Endothelial cell of umbilical vein (primary cell): ENCODE data around the gene ENAH. TPM values are rescaled to one million over a fixed set of nuclear protein-coding genes. Genes with fewer than 3 reads are reported as not detected.

ENCODE experiments used
- BruUV-seq: library from RNA; stranded (reverse); fragments of 400-500 nt; replicated peaks from 2 replicates; lab custom pipeline; 2021; lab: Mats Ljungman, UMichigan
- CTCF ChIA-PET: fragments of 300-600, 350-600 bp; sonication (Branson Sonifier 250); formaldehyde crosslinking; loops from one replicate; lab custom pipeline; 2021; ENCODE audit warnings: antibody characterized with exemption, inconsistent platforms; lab: Charles Lee
- POLR2A ChIA-PET: fragments of 300-600, 350-600 bp; sonication (Branson Sonifier 250); formaldehyde crosslinking; loops from one replicate; lab custom pipeline; 2021; ENCODE audit warnings: antibody characterized with exemption, inconsistent platforms; lab: Charles Lee
- DNase-seq: peaks from one replicate; pipeline ENCODE4 v3.0.0-alpha.2; 2011; ENCODE audit warnings: low read depth, low spot score
- FAIRE-seq: peaks from 2 replicates; lab custom pipeline; 2011; peaks lifted over from hg19 to GRCh38; lab: Jason Lieb, UNC
- H2AFZ ChIP-seq: 2 replicates; pipeline ENCODE4 v1.6.0; 2012; ENCODE audit warnings: low read depth, low read length, control low read depth, inconsistent platforms
- H3K27ac ChIP-seq: 2 replicates; pipeline ENCODE4 v1.5.1; 2011; ENCODE audit warnings: low read depth, mild to moderate bottlenecking, control low read depth, low read length, moderate library complexity; ENCODE audit not compliant: insufficient read depth
- H3K27me3 ChIP-seq, 2 experiments: 2 replicates each; pipeline versions ENCODE4 v1.6.0 to v1.6.1; 2011; ENCODE audit warnings: low read length in 2 of 2, mixed read lengths in 1 of 2; ENCODE audit not compliant: control insufficient read depth in 2 of 2, insufficient read depth in 2 of 2
- H3K36me3 ChIP-seq, 2 experiments: 2 replicates in 1 of 2; 3 replicates in 1 of 2; pipeline ENCODE4 v1.5.1; 2011; ENCODE audit warnings: low read length in 2 of 2, mild to moderate bottlenecking in 1 of 2, moderate library complexity in 1 of 2; ENCODE audit not compliant: control insufficient read depth in 2 of 2, insufficient read depth in 2 of 2; ENCODE audit errors: extremely low read depth in 1 of 2
- H3K4me1 ChIP-seq: 3 replicates; pipeline ENCODE4 v1.5.1; 2011; ENCODE audit warnings: mild to moderate bottlenecking, low read length; ENCODE audit not compliant: control insufficient read depth, insufficient read depth; ENCODE audit errors: extremely low read depth
- H3K4me2 ChIP-seq: 2 replicates; pipeline ENCODE4 v1.6.1; 2011; ENCODE audit warnings: low read length, control low read depth, mixed read lengths; ENCODE audit not compliant: insufficient read depth
- H3K4me3 ChIP-seq, 3 experiments: fragments of 200-600 bp in 1 of 3; sonication (generic), shearing (Covaris generic) in 1 of 3; replicated peaks in 1 of 3; 2 replicates each; pipeline ENCODE4 v1.5.1; 2011 to 2016; ENCODE audit warnings: control low read depth in 3 of 3, low read length in 3 of 3, mild to moderate bottlenecking in 2 of 3, inconsistent platforms in 1 of 3, low read depth in 1 of 3, moderate library complexity in 1 of 3; ENCODE audit not compliant: insufficient read depth in 1 of 3
- H3K79me2 ChIP-seq: 2 replicates; pipeline ENCODE4 v1.6.0; 2012; ENCODE audit warnings: low read length, inconsistent platforms; ENCODE audit not compliant: control insufficient read depth, insufficient read depth
- H3K9ac ChIP-seq: replicated peaks from 2 replicates; pipeline ENCODE3; 2011; ENCODE audit warnings: low read length, control low read depth; ENCODE audit not compliant: insufficient read depth; ENCODE audit errors: extremely low read depth
- H3K9me1 ChIP-seq: replicated peaks from 3 replicates; pipeline ENCODE4 v1.6.0; 2011; ENCODE audit warnings: mild to moderate bottlenecking, low read length; ENCODE audit not compliant: control insufficient read depth, insufficient read depth; ENCODE audit errors: extremely low read depth
- H3K9me3 ChIP-seq: replicated peaks from 2 replicates; pipeline ENCODE4 v1.5.1; 2012; ENCODE audit warnings: low read length, inconsistent platforms; ENCODE audit not compliant: control insufficient read depth, insufficient read depth
- H4K20me1 ChIP-seq: replicated peaks from 2 replicates; pipeline ENCODE3; 2011; ENCODE audit warnings: mild to moderate bottlenecking, low read length; ENCODE audit not compliant: control insufficient read depth, insufficient read depth; ENCODE audit errors: extremely low read depth
- EZH2 ChIP-seq: IDR thresholded peaks from 2 replicates; pipeline ENCODE4 v1.6.1; 2012; ENCODE audit warnings: borderline replicate concordance, low read depth, mild to moderate bottlenecking, moderate library complexity, low read length, inconsistent platforms; ENCODE audit not compliant: severe bottlenecking
- FOS ChIP-seq: IDR thresholded peaks from 2 replicates; pipeline ENCODE4 v1.6.1; 2011; ENCODE audit warnings: mild to moderate bottlenecking, low read length, moderate library complexity, borderline replicate concordance; ENCODE audit not compliant: insufficient read depth
- GATA2 ChIP-seq: IDR thresholded peaks from 2 replicates; pipeline ENCODE4 v1.7.0; 2011; ENCODE audit warnings: low read depth, mild to moderate bottlenecking, moderate library complexity, mixed read lengths, low read length; ENCODE audit not compliant: insufficient read length, insufficient read depth
- JUN ChIP-seq: IDR thresholded peaks from 2 replicates; pipeline ENCODE4 v1.6.1; 2011; ENCODE audit warnings: borderline replicate concordance, low read depth; ENCODE audit not compliant: insufficient read length, insufficient read depth
- MYC ChIP-seq: IDR thresholded peaks from one replicate; pipeline ENCODE4 v1.6.1; 2011; ENCODE audit warnings: mild to moderate bottlenecking, low read depth, low read length
- POLR2A ChIP-seq: IDR thresholded peaks from 2 replicates; pipeline ENCODE4 v1.6.1; 2012; ENCODE audit warnings: low read depth, mild to moderate bottlenecking, control low read depth, low read length
- POLR2AphosphoS5 ChIP-seq: IDR thresholded peaks from 2 replicates; pipeline ENCODE4 v1.6.1; 2012; ENCODE audit warnings: low read depth, mild to moderate bottlenecking, control low read depth, low read length, moderate library complexity; ENCODE audit not compliant: insufficient read depth
- dilution Hi-C: fragments of 300-500 bp; cut with MboI; formaldehyde crosslinking; loops from one replicate; pipeline ENCODE4 v1.15.0; 2019; ENCODE audit warnings: low sequenced_read_pairs; ENCODE audit not compliant: extremely low pct_ligation_motif_present
- intact Hi-C: fragments of 100-400 bp; cut with micrococcal nuclease; formaldehyde crosslinking; loops from one replicate; pipeline ENCODE4 v1.10.0; 2022
- polyA plus RNA-seq, 4 experiments: library from polyadenylated mRNA; depleted of rRNA in 3 of 4; stranded (reverse) in 3 of 4; unstranded in 1 of 4; fragments of >200 nt; gene quantifications; 2 replicates each; pipeline versions ENCODE4 v1.2.1 to v1.2.3, GENCODE V29; 2011 to 2012; ENCODE audit warnings: missing spikeins in 1 of 4
- total RNA-seq: library from RNA; stranded (reverse); gene quantifications from 2 replicates; pipeline ENCODE4 v1.2.3, GENCODE V29; 2021
- TF ChIP-seq, protein P1 (sequence below), 2 donors: IDR thresholded peaks; 1 replicate in 1 of 2; 2 replicates in 1 of 2; pipeline ENCODE4 v1.5.1; 2011; ENCODE audit warnings: low read length in 2 of 2, mild to moderate bottlenecking in 2 of 2, moderate library complexity in 2 of 2, control low read depth in 1 of 2, inconsistent platforms in 1 of 2, low read depth in 1 of 2; ENCODE audit not compliant: insufficient read depth in 1 of 2; ENCODE audit errors: extremely low read depth in 1 of 2
- TF ChIP-seq, protein P2 (sequence below): IDR thresholded peaks from 2 replicates; pipeline ENCODE4 v1.6.1; 2011; ENCODE audit not compliant: insufficient read depth, insufficient read length

The ENAH gene
- total and polyA plus RNA-seq, 2 donors (not counting 3 experiments of a cell fraction or from before 2014, with no cell fraction given) = 19.9 to 95.6 TPM

- H3K27ac ChIP-seq = no peak overlapping the region
- no peaks in the 10 kb centered on the region for H3K4me1 ChIP-seq
- no peaks in the 10 kb centered on the region for H3K36me3 ChIP-seq
- peaks cover 9% of the 10 kb centered on the region for H4K20me1 ChIP-seq
- H3K79me2 ChIP-seq = peaks cover 44% of the 10 kb centered on the region
- H3K9me3 ChIP-seq = no peaks in the 10 kb centered on the region
- H2AFZ ChIP-seq = no peak overlapping the region
- H3K9ac ChIP-seq = no peak overlapping the region
- dilution Hi-C loops = no loop called here
- intact Hi-C loops = no loop called here
- no TSS peak for BruUV-seq
- H3K9me1 ChIP-seq = no peaks in the 10 kb centered on the region
- TF ChIP-seq, protein P1, sequence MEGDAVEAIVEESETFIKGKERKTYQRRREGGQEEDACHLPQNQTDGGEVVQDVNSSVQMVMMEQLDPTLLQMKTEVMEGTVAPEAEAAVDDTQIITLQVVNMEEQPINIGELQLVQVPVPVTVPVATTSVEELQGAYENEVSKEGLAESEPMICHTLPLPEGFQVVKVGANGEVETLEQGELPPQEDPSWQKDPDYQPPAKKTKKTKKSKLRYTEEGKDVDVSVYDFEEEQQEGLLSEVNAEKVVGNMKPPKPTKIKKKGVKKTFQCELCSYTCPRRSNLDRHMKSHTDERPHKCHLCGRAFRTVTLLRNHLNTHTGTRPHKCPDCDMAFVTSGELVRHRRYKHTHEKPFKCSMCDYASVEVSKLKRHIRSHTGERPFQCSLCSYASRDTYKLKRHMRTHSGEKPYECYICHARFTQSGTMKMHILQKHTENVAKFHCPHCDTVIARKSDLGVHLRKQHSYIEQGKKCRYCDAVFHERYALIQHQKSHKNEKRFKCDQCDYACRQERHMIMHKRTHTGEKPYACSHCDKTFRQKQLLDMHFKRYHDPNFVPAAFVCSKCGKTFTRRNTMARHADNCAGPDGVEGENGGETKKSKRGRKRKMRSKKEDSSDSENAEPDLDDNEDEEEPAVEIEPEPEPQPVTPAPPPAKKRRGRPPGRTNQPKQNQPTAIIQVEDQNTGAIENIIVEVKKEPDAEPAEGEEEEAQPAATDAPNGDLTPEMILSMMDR (IDR thresholded peaks at IDR 0.05; ENCODE audit: extremely low read depth in 1 of 2, insufficient read depth in 1 of 2, low read depth in 1 of 2, low read length in 2 of 2) = no peak
- no peak for TF ChIP-seq MYC
- ChIA-PET CTCF (interaction anchor here (1.0 kb wide), 1 partner anchor 194 kb away, joined by 6 read pairs; no protein-coding TSS in a partner anchor), POLR2A (no interaction called here)
- DNase-seq = no peak
- no peak overlapping the region for H3K4me2 ChIP-seq
- FAIRE-seq = no peak
- no peak overlapping the region for H3K4me3 ChIP-seq
- H3K27me3 ChIP-seq = no peaks in the 10 kb centered on the region
Measured at GRCh38 chr1:225578251-225578977, 74.5 kb downstream of the ENAH start.

DNA sequence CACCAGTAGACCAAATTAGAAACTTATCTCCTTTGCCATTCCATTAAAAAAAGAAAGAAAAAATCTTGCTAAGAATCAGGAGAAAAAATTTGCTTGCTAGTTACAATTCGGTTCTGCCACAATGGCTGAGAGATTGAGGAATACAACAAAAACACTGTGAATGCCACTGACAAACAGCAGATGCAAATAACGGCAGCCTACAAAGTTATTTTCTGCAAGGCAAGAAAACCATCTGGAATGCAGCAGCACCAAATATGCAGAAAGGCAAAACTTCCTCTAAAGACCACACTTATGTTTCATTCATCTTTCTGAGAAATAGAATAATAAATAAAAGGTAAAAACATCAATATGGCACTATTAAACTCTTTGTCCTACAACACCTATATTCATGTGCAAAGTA lies 75.7 kb downstream of the ENAH start:
- no peak overlapping the region for H3K27ac ChIP-seq
- H2AFZ ChIP-seq = no peak overlapping the region
- H3K36me3 ChIP-seq = no peaks in the 10 kb centered on the region
- CTCF ChIA-PET = interaction anchor here (1.2 to 1.3 kb wide), 2 partner anchors 8 to 194 kb away, joined by 3 to 6 read pairs; no protein-coding TSS in a partner anchor
- no peak overlapping the region for H3K9ac ChIP-seq
- TF ChIP-seq FOS = no peak
- TF ChIP-seq, protein P2, sequence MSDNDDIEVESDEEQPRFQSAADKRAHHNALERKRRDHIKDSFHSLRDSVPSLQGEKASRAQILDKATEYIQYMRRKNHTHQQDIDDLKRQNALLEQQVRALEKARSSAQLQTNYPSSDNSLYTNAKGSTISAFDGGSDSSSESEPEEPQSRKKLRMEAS = no peak
- no peak for TF ChIP-seq MYC
- TF ChIP-seq, protein P1 (IDR thresholded peaks at IDR 0.05; ENCODE audit: extremely low read depth in 1 of 2, insufficient read depth in 1 of 2, low read depth in 1 of 2, low read length in 2 of 2) = no peak
- no peak for TF ChIP-seq EZH2
- TF ChIP-seq POLR2A = no peak
- no peak for TF ChIP-seq GATA2
- TF ChIP-seq JUN = no peak
- no peak for TF ChIP-seq POLR2AphosphoS5
- no TSS peak for BruUV-seq
- H3K4me1 ChIP-seq = no peaks in the 10 kb centered on the region
- no peak overlapping the region for H3K4me3 ChIP-seq
- no peaks in the 10 kb centered on the region for H3K9me3 ChIP-seq
- H3K79me2 ChIP-seq = peaks cover 50% of the 10 kb centered on the region
- DNase-seq = no peak
- dilution Hi-C loops = no loop called here
- no peak for FAIRE-seq
- intact Hi-C loops = no loop called here
- no peak overlapping the region for H3K4me2 ChIP-seq
- H4K20me1 ChIP-seq = peaks cover 9% of the 10 kb centered on the region
- POLR2A ChIA-PET = no interaction called here
- H3K27me3 ChIP-seq = no peaks in the 10 kb centered on the region
- no peaks in the 10 kb centered on the region for H3K9me1 ChIP-seq
